ENCODE data around the gene BCKDHA.

Gene BCKDHA

GRCh38 chr19:41398598-41398997 is 980 bp downstream of the BCKDHA start:
- ChIA-PET POLR2A (no interaction called here), CTCF (no interaction called here)
- DNase-seq (ENCODE audit: extremely low spot score): no peak
- TF ChIP-seq CTCF (IDR thresholded peaks at IDR 0.05; ENCODE audit: control extremely low read depth, extremely low read depth, low read depth, missing control alignments): no peak

- POLR2A ChIA-PET: no interaction called here
- no peak for TF ChIP-seq CTCF (IDR thresholded peaks at IDR 0.05; ENCODE audit: control extremely low read depth, extremely low read depth, low read depth, missing control alignments)
- no peak for DNase-seq (ENCODE audit: extremely low spot score)
- CTCF ChIA-PET: no interaction called here
Measured at GRCh38 chr19:41399091-41399490, 1.5 kb downstream of the BCKDHA start.

- CTCF ChIA-PET: no interaction called here
Measured at GRCh38 chr19:41399525-41399924, 1.9 kb downstream of the BCKDHA start.

GRCh38 chr19:41401483-41401882 is 3.9 kb downstream of the BCKDHA start:
- TF ChIP-seq CTCF (IDR thresholded peaks at IDR 0.05; ENCODE audit: control extremely low read depth, extremely low read depth, low read depth, missing control alignments): no peak
- no peak for DNase-seq (ENCODE audit: extremely low spot score)
- ChIA-PET CTCF (interaction anchor here (0.9 to 1.1 kb wide), 2 partner anchors 162 to 196 kb away, joined by 3 read pairs; no protein-coding TSS in a partner anchor), POLR2A (interaction anchor here (1.5 kb wide), 1 partner anchor 38 kb away, joined by 3 read pairs; the partner anchor contains the start of gene DMAC2)

More at GRCh38 chr19:41399525-41399924, 1.9 kb downstream of the BCKDHA start:
- TF ChIP-seq CTCF (IDR thresholded peaks at IDR 0.05; ENCODE audit: control extremely low read depth, extremely low read depth, low read depth, missing control alignments): no peak
- POLR2A ChIA-PET: no interaction called here
- DNase-seq (ENCODE audit: extremely low spot score): no peak

GRCh38 chr19:41402010-41402409 is 4.4 kb downstream of the BCKDHA start:
- TF ChIP-seq CTCF (IDR thresholded peaks at IDR 0.05; ENCODE audit: control extremely low read depth, extremely low read depth, low read depth, missing control alignments): no peak
- ChIA-PET CTCF (interaction anchor here (0.9 to 1.1 kb wide), 2 partner anchors 162 to 195 kb away, joined by 3 read pairs; no protein-coding TSS in a partner anchor), POLR2A (interaction anchor here (1.5 kb wide), 1 partner anchor 38 kb away, joined by 3 read pairs; the partner anchor contains the start of gene DMAC2)
- no peak for DNase-seq (ENCODE audit: extremely low spot score)

GRCh38 chr19:41403181-41403970 is 5.8 kb downstream of the BCKDHA start:
- ChIA-PET CTCF (interaction anchor here (1.0 to 1.1 kb wide), 2 partner anchors 18 to 36 kb away, joined by 3 read pairs; no protein-coding TSS in a partner anchor), POLR2A (interaction anchor here (1.5 kb wide), 1 partner anchor 36 kb away, joined by 3 read pairs; the partner anchor contains the start of gene DMAC2)
- no peak for TF ChIP-seq CTCF (IDR thresholded peaks at IDR 0.05; ENCODE audit: control extremely low read depth, extremely low read depth, low read depth, missing control alignments)
- no peak for DNase-seq (ENCODE audit: extremely low spot score)
